Stimulated activated CD8-positive, alpha-beta memory T cell treated with anti-CD3 and anti-CD28 coated beads, Interleukin-15, amount 100 ng/mL, for 24 hours (primary cell): ENCODE measurements around the gene GNB1L.

Source experiments
- DNase-seq: peaks from one replicate; pipeline ENCODE4 v3.0.0-alpha.2; 2020; ENCODE audit warnings: low read depth

GNB1L gene

DNA sequence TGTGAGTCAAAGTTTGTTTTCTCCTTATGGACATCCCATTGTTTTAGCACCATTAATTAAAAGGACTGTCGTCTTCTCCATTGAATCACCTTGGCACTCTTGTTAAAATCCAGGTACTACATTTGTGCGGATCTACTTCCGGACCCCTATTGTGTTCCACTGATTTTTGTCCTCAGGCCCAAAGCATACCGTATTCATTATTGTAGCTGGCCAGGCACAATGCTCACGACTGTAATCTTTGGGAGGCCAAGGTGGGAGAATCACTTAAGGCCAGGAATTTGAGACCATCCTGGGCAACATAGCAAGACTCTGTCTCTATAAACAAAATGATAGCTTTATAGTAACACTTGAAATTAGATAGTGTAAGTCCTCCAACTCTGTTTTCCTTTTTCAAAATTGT is 8.9 kb upstream of the GNB1L start:
- no peak for DNase-seq

DNA sequence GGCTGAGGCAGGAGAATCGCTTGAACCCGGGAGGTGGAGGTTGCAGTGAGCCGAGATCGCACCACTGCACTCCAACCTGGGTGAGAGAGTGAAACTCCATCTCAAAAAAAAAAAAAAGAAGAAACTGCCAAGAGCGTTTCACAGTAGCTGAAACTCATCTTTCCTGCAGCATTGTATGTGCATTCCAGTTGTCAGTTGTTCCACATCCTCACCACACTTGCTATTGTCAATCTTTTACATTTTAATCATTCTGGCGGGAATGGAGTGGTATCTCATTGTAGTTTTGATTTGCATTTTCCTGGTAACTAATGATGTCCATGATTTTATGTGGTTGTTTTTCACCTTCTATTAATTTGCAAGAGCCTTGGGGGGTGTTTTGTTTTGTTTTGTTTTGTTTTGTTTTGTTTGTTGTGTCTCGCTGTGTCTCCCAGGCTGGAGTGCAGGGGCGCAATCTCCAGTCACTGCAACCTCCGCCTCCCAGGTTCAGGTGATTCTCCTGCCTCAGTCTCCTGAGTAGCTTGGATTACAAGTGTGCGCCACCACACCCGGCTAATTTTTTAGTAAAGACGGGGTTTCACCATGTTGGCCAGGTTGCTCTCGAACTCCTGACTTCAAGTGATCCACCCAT is 8.1 kb upstream of the GNB1L start:
- no peak for DNase-seq

DNA sequence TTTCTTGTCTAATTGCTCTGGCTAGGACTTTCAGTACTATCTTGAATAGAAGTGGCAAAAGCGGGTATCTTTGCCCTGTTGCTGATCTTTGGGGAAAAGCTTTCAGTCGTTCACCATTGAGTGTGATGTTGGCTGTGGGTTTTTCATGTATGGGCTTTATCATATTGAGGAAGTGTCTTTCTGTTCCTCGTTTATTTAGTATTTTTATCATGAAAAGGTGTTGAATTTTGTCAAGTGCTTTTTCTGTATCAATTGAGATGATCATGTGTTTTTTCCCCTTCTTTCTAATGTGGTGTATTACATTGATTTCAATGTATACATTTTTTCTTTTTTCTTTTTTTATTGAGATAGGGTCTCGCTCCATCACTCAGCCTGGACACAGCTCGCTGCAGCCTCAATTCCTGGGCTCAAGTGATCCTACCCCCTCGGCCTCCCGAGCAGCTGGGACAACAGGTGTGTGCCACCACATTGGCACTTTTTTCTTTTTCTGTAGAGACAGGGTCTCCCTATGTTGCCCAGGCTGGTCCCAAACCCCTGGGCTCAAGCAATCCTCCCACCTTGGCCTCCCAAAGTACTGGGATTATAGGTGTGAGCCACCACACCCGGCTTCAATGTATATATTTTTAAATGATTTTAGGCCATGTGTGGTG is 5.3 kb upstream of the GNB1L start:
- no peak for DNase-seq

DNA sequence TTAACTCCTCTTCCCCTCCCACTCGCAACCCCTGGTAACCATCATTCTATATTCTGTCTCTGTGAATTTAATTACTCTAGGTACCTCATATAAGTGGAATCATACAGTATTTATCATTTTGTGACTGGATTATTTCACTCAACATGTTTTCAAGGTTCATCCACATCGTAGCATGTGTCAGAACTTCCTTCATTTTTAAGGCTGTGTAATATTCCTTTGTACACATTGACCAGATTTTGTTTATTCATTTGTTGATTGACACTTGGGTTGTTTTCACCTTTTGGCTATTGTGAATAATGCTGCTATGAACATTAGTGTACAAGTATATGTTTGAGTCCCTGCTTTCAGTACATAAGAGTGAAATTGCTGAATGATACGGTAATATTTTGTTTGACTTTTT is 2.7 kb upstream of the GNB1L start:
- DNase-seq = no peak

DNA sequence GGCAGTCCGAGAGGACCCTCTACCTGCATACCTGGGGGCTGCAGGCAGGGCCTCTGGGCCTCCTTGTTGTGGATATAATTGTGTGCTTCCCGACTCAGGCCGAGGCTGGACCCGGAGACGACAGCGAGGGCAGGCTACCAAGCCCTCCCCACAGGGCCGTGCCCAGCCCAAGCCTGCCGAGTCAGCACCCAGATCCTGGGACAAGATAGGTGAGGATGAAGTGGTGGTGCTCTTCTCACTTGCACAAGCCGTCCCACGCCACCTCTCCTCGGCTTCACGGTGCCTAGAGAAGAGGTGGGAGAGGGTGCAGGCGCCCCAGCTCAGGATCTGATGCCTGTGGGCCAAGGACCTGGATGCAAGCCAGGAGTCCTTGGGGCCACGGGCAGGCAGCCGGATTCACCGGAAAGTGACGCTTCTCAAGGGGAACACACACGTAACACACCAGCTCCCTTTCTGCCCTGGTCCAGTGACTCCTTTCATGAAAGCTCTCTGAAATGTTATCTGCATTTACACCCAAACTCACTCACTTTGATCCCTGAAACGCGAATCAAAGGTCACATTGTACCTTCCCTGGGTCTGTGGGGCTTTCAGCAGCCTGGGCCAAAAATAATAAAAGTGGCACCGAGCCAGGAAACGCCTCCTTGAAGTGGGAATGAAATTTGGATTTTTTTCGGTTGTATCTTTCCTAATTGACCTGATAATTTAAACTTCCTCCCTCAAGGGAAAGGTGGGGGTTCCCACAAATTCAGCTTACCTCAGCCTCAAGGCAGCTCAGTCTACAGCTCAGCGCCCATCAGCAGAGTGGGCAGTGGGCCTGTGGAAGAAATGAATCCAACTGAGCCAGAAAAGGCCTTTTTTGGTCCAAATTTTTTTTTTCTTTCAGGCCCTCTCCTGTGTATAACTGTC is 1.1 kb upstream of the GNB1L start:
- peak; percentile 30 for DNase-seq

DNA sequence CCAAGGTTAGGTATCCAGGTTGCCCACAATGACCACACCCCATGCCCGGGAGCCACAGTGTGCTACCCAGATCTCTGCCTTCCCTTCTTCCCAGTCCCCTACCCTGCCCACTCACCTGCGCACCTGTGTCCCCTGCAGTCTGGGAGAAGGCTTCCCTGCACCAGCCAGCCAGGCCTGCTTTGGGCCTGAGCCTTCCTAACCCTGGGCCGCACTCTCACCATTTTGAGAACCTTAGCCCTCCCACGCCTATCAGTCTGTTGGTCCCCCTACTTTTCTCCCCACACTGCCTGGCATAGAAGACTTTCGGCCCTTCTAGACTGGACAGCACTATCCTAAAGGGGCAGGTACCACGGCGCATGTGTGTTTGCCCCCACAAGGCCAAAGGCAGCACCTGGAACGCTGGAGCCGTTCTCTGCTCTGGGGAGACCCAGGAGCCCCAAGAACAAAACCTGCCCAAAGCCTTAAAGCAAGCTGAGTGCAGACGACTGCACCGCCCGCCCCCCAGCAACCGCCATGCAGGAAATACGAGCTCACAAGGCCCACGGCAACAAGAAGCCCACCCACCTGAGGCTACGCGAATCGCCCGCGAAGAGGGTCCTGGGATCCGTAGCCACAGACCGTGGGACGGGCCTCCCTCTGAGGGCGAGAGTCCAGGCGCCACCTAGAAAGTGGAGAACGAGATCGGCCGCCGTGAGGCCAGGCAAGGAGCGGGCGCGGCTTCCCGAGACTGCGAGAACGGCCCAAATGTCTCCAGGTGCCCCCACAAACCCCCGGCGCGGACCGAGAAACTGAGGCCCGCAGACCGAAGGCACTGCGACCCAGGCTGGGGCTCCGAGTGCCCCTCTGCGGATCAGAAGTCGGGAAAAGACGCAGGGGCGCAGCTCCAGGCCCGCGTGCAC is 546 bp downstream of the GNB1L start:
- DNase-seq = no peak

DNA sequence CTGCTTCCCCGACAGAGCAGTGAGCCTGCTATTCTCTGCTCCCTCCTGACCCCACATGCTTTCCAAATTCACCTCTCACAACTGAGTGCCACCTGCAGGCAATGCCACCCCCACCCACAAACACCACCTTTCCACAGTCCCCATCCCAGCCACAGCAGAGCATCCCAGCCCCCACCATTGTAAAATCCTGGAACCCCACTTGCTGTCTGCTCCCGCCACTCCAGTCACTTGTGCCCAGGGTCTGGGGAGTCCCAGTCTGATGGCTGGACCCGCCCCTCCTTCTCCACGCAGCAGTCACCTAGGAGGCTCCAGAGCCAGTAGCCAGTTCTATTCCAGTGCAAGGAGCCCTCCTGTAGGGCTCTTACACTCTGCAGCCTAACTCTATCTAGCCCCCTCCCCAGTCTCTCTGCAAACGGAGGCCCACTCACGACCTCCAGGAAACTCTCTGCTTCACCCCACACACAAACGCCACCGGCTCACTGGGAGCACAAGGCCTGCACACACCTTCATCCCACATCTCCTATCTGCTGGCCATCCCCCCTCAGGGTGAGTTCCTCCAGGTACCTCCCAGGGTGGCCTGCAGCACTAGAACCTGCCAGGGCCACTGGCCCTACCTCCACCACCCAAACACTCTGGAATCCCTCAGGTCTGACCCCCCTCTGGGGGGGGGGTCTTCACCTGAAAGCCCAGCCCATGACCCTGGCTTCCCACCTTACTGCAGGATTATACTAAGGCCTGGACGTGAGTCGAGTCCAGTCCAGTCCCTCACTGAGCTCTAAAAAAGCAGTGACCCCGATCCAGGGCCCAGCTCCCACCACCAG is 1.4 kb downstream of the GNB1L start:
- DNase-seq = no peak

DNA sequence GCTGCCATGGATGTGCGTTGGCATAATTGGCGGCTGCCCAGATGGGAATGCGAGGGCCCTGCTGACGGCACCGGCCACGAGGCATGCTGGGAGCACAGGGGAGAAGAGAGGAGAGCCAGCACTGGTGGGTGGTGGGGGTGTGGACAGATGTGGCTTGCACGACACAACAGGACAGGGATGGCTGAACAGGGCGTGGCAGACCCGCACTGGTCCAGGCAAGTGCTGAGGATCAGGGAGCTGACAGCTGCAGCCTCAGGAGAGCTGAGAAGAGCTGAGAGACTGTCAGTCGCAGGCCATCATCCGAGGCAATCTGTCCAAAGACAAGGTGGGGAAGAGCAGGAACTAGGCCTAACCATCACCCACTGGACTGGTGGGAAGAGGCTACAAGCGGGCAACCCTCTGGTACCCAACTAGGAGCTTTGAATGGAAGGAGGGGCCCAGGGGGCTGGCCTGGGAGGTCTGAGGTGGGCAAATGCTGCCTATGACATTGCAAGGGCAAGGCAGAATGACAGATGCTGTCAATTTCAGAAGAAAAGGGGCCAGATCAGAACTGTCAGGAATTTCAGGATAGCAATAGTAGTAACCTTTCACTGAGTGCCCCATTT is 2.4 kb downstream of the GNB1L start:
- no peak for DNase-seq

DNA sequence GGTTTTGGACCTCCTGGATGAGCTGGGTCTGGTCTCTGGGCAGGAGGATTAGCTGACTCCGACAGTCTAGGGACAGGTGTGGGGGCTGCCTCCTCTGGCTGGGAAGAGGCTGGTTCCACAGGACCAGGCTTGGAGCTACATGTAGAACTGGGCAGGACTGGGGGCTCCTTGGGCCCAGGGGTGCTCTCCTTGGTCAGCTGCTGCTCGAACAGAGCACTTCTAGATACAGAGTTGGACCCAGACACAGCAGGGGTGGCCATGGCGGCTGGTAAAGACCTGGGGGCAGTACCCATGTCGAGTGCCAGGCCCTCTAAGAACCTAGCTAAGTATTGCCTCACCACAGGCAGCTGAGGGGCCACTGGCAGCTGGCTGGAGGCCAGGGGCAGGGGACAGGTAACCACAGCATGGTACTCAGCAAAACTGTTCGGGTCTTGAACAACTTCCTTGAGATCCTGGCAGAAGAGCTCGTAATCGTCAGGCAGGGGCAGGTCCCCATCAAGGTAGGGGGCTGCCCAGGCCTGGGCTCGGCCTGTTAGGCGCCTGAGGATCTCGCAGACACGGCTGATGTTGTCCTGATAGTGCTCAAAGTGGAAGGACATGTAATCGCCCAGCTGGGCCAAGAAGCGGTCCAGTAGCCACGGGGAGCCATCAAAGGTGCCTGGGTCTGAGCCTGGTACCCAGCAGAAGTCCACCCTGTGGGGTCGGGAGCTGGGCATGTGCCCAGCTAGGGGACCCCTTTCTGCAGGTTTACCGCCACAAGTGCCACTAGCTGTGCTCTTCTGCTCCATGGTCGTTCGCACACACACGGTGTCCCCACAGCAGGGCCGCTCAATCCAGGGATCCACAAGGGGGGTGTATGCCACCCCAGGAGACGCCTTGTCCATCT is 3.1 kb downstream of the GNB1L start:
- no peak for DNase-seq

DNA sequence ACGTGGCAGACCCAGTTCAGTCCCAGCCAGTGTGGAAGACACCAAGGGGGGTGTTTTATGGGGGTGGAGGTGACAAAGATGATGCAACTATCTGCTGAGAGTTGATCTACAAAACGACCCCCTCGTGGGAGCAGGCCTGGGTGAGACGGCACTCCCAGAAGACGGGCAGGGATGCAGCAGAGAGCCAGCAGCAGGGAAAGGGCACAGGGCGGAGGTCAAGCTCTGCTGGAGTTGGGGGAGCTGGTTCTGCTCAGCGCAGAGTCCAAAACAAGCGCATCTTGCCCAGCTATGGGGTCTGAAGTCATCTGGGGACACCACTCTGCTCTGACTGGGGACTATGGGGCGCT is 3.9 kb downstream of the GNB1L start:
- no peak for DNase-seq

DNA sequence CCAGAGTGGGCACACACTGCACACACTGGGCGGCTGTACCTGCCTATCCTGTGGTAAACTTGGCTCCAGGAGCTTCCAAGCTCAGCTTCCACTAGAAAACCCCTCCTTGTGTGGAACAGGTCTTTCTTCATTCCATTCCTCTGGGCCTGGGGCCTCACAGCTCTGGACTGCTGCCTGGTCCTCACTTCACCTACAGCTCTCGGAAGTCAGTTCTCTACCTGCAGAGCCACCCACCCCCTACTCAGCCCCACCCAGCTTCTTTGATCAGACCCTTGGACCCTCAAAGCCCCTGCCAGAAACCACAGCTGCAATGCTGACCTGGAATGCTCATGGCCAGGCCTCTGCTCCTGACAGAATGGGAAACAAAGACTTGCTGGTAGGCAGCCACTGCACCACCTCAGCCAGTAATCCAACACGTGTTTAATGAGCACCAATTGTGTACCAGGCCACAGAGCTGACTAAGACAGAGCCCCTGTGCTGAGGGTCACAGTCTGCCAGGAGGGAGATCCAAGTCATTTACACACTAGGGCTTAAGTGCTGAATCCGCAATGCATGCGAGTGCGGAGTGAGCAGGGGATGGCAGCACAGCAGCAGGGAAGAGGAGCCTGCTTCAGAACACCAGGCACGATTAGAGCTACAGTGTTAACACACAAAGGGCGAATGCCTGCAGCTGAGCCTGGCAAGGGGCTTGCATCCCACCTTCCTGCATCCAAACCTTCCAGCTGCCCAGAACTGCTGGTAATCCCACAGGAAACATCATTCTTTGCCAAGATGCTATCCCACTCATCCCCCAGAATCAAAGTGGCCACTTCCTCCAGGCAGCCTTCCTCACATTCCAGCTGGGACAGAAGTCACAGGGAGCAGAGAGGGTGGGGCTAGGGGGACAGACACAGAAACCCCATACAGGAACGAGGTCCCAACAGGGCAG is 4.6 kb downstream of the GNB1L start:
- no peak for DNase-seq

DNA sequence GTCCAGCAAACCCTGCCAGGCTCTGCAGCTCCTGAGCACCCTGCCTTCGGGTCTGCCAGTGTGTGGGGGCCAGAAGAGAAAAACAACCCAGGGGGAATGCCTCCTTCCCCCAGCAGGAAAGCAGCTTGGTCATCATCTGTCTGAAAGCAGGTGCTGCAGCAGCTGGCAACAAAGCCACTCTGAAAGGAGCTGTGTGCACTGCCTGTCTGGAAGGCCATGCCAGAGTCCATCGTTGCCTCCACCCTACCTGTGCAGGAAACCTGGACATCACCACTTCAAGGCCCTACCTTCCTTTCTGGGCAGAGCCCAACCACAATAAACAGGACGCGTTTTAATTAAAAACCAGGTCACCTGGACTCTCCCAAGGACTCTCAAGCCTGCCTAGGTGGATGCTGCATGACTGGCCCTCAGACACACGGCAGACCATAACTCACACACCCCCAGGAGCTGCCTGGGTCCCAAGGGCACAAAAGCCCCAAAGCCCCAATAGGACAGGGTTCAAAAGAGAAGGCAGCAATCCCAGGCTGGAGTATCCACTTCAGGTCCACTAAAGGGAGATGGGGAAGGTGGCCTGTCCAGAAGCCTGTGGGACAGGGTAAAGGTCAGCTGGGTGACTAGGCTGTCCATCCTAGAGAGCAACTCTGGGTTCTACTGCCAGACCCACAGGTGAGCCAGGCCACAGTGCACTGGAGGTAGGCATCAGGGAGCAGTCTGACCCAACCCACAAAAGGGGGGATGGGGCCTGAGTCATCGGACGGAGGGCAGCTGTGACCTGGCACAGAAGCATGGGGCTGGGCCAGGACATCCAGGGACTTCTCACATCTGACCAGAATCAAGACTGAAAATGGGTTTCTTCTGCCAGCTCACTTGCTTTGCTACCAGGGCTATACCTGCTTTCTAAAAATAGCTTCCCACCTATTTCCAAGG is 6.1 kb downstream of the GNB1L start:
- no peak for DNase-seq

DNA sequence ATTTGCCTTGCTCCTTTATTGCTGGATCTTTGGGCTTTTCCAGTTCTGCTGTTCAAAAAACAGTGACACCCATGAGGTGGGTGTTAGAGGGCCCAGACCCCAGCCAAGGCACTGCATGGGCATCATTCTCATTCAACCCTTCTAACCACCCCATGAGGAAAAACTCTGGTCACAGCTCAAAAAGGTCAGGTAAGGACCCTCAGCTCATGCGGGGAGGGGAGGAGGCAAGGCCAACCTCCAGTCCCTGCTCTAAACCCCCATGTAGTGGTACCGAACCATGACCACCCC is 7.4 kb downstream of the GNB1L start:
- no peak for DNase-seq

DNA sequence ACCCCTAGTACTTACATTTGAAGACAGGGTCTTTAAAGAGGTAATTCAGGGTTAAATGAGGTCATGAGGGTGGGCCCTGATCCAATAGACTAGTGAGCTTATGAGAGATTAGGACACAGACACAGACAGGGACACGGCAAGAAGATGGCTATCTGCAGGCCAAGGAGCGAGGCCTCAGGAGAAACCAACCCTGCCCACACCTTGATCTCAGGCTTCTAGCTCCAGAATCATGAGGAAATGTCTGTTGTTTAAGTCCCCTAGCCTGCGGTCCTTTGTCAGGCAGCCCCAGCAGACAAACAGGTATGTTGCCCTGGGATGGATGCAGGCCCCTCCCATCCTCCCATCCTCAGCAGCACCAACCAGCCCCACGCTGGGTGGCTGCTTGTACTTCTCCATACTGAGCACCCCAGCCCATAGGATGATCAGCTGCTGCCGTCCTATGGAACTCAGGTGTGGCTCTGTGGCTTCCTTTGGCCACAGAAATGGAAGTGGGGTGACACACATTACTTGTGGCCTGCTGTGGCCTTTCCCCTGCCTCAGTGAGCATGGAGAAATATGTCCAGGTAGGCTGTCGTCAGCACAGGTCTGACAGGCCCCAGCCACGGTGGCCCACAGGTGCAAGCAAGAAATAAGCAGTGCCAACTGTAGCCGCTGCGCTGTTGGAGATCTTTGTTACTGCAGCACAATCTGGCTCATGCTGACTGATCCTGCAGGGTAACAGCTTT is 7.9 kb downstream of the GNB1L start:
- no peak for DNase-seq

DNA sequence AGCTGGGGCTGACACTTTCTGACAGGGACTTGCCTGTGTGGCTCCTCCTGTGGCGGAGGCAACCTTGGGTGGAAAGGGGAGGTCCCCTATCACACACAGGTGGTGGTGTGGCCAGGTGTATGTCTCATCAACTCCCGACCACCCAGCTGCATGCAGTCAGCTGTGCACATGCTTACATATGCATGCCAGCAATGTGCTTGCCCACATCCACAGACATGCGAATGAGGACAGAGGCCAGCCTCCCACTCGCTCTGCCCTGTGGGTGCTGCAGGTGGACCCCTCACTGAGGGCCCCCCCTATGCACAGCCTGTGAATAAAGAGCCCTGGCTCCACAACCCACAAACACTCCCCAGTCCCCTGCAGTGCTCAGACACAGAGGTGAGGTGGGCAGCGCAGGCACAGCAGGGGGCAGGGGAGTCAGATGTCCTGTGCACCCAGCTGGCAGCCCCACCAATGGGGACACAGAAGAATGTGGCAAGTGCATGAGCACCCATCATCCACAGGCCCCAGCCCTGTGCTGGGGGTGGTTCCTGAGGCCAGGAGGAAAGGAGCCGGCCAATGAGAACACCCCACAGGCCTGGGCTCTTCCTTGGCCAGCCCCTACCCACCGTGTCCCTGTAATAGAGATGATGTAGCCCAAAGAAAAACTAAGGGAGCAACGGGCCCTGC is 9.5 kb downstream of the GNB1L start:
- no peak for DNase-seq

DNA sequence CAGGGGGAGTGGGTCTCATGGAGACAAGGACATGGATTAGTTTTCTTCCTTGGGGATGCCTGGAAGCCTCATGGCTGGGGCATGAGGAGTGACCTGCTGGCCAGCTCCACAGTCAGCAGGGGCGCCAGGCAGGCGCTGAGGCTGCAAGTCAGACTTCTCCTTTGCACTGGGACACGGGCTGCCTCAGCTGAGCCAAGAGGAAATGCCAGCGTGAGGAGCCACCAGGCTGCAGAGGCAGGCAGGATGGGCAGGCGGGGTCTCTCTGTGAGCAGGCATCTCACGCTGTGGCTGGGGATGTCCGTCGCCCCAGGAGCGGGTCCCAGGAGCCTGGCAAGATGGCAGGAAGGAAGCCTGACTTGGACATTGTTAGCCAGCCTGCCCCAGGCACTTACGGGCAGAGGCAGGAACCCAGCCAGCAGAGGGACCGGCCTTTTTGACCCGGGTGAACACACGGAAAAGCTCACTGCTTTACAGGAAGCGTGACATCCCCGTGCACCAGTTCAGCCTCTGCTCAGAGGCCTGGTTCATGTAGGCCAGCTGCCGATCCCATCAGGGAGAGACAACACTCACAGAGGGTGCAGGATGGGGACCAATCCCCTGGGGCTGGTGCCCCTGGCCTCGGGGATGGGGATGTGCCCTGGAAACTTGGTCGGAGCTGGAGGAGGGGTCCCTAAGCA is 10.2 kb downstream of the GNB1L start:
- DNase-seq = no peak
